Measurements from ENCODE around the gene SNX20.

DNA sequence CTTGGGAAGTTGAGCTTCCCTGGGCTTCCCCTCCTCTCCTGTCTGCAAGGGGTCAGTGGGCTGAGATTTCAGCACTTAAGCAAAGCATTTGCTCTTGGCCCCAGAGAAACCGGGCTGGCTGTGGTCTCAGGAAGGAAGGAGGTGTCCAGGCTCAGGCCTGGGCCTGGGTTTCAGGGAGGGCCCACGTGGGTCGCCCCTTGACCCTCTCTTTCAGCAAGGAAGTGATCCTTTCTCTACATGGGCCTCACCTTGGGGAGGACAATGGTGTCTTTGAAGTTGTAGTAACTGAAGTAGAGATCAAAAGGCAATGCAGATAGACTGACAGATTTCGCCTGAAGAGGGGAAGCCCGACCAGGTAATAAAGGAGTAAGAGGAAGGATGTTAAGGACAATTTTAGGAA, 15.0 kb upstream of the SNX20 start:
- TF ChIP-seq, protein P1, sequence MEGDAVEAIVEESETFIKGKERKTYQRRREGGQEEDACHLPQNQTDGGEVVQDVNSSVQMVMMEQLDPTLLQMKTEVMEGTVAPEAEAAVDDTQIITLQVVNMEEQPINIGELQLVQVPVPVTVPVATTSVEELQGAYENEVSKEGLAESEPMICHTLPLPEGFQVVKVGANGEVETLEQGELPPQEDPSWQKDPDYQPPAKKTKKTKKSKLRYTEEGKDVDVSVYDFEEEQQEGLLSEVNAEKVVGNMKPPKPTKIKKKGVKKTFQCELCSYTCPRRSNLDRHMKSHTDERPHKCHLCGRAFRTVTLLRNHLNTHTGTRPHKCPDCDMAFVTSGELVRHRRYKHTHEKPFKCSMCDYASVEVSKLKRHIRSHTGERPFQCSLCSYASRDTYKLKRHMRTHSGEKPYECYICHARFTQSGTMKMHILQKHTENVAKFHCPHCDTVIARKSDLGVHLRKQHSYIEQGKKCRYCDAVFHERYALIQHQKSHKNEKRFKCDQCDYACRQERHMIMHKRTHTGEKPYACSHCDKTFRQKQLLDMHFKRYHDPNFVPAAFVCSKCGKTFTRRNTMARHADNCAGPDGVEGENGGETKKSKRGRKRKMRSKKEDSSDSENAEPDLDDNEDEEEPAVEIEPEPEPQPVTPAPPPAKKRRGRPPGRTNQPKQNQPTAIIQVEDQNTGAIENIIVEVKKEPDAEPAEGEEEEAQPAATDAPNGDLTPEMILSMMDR (IDR thresholded peaks at IDR 0.05): no peak
- TF ChIP-seq ZFX (IDR thresholded peaks at IDR 0.05; ENCODE audit: borderline replicate concordance): no peak

Measured in 22Rv1 (cell line).